Colonic mucosa (tissue), 4 donors: Measurements from ENCODE around the gene KLK3. TPM values are rescaled to one million over a fixed set of nuclear protein-coding genes. Genes with fewer than 3 reads are reported as not detected.

Experiments used
- DNase-seq: peaks from one replicate; pipeline ENCODE4 v3.0.0-alpha.2; 2020
- H3K27ac ChIP-seq: fragments of 200-600 bp; one replicate; pipeline ENCODE4 v1.8.0; 2021
- H3K27me3 ChIP-seq: fragments of 200-600 bp; one replicate; pipeline ENCODE4 v1.8.0; 2021
- H3K36me3 ChIP-seq: fragments of 200-600 bp; one replicate; pipeline ENCODE4 v1.8.0; 2021
- H3K4me1 ChIP-seq: fragments of 200-600 bp; one replicate; pipeline ENCODE4 v1.8.0; 2021; ENCODE audit warnings: mild to moderate bottlenecking
- H3K4me3 ChIP-seq: fragments of 200-600 bp; one replicate; pipeline ENCODE4 v1.8.0; 2021
- H3K9ac ChIP-seq, 2 donors: one replicate each; pipeline ENCODE4 v1.7.0; 2013; ENCODE audit warnings: control low read depth in 2 of 2, low read depth in 2 of 2, low read length in 2 of 2
- H3K9me3 ChIP-seq: fragments of 200-600 bp; one replicate; pipeline ENCODE4 v1.8.0; 2021
- CTCF ChIP-seq: fragments of 200-600 bp; IDR thresholded peaks from one replicate; pipeline ENCODE4 v1.8.0; 2022; ENCODE audit warnings: antibody characterized with exemption, mild to moderate bottlenecking
- intact Hi-C: fragments of 100-400 bp; cut with DNase I; formaldehyde crosslinking; loops from one replicate; pipeline ENCODE4 v1.14.1; 2022
- total RNA-seq, 2 donors: library from RNA; stranded (reverse); fragmentation: NEBNext Ultra II Directional in 1 of 2; extraction: Animal tissue kit (Norgen Biotek cat#: 25700) in 1 of 2; gene quantifications; one replicate each; pipeline ENCODE4 v1.2.1, GENCODE V29; 2021
- donor health status: healthy.
- donor health status: DM: no; HTN: no; CAD: no.
- donor health status: DM: no; HTN: no; CAD: no.

KLK3 gene
- total RNA-seq, 2 donors from 2014 or later, result 2.4 to 2.5 TPM

- no peak overlapping the region for H3K9ac ChIP-seq
- H3K4me1 ChIP-seq, result no peaks in the 10 kb centered on the region
- H3K27ac ChIP-seq, result no peak overlapping the region
- no peaks in the 10 kb centered on the region for H3K36me3 ChIP-seq
- no peak for TF ChIP-seq CTCF
- H3K9me3 ChIP-seq, result no peaks in the 10 kb centered on the region
- intact Hi-C loops, result no loop called here
- no peak for DNase-seq
- no peak overlapping the region for H3K4me3 ChIP-seq
- no peaks in the 10 kb centered on the region for H3K27me3 ChIP-seq
These were observed 42.0 kb downstream of the KLK3 start for GRCh38 chr19:50896591-50897190.

GRCh38 chr19:50897191-50897607, 42.5 kb downstream of the KLK3 start:
- Histone ChIP-seq H3K27me3 (no peaks in the 10 kb centered on the region), H3K9ac (no peak overlapping the region), H3K9me3 (no peaks in the 10 kb centered on the region), H3K4me1 (no peaks in the 10 kb centered on the region), H3K4me3 (no peak overlapping the region), H3K27ac (no peak overlapping the region), H3K36me3 (no peaks in the 10 kb centered on the region)
- no peak for DNase-seq
- intact Hi-C loops, result no loop called here
- no peak for TF ChIP-seq CTCF

- no peak overlapping the region for H3K27ac ChIP-seq
- intact Hi-C loops, result no loop called here
- H3K9ac ChIP-seq, result no peak overlapping the region
- no peaks in the 10 kb centered on the region for H3K36me3 ChIP-seq
- no peak for TF ChIP-seq CTCF
- DNase-seq, result no peak
- no peaks in the 10 kb centered on the region for H3K9me3 ChIP-seq
- no peaks in the 10 kb centered on the region for H3K4me1 ChIP-seq
- H3K27me3 ChIP-seq, result no peaks in the 10 kb centered on the region
- H3K4me3 ChIP-seq, result no peak overlapping the region
These were observed 42.9 kb downstream of the KLK3 start for GRCh38 chr19:50897612-50898011.

- no peaks in the 10 kb centered on the region for H3K36me3 ChIP-seq
- no peak overlapping the region for H3K9ac ChIP-seq
- no peak for DNase-seq
- no peak overlapping the region for H3K4me3 ChIP-seq
- no peaks in the 10 kb centered on the region for H3K27me3 ChIP-seq
- H3K4me1 ChIP-seq, result no peaks in the 10 kb centered on the region
- TF ChIP-seq CTCF, result no peak
- H3K9me3 ChIP-seq, result no peaks in the 10 kb centered on the region
- intact Hi-C loops, result no loop called here
- no peak overlapping the region for H3K27ac ChIP-seq
These were observed 43.3 kb downstream of the KLK3 start for GRCh38 chr19:50898018-50898417.

- no peaks in the 10 kb centered on the region for H3K36me3 ChIP-seq
- no peak for TF ChIP-seq CTCF
- DNase-seq, result no peak
- H3K4me1 ChIP-seq, result no peaks in the 10 kb centered on the region
- intact Hi-C loops, result no loop called here
- no peak overlapping the region for H3K9ac ChIP-seq
- H3K27ac ChIP-seq, result no peak overlapping the region
- no peaks in the 10 kb centered on the region for H3K9me3 ChIP-seq
- H3K27me3 ChIP-seq, result no peaks in the 10 kb centered on the region
- H3K4me3 ChIP-seq, result no peak overlapping the region
These were observed 44.9 kb downstream of the KLK3 start for GRCh38 chr19:50899569-50899968.
